Measurements from ENCODE around the gene AMBRA1.
A peak's percentile ranks its signal among the peaks of the same experiment; 100 is the strongest.

AMBRA1 gene

DNA sequence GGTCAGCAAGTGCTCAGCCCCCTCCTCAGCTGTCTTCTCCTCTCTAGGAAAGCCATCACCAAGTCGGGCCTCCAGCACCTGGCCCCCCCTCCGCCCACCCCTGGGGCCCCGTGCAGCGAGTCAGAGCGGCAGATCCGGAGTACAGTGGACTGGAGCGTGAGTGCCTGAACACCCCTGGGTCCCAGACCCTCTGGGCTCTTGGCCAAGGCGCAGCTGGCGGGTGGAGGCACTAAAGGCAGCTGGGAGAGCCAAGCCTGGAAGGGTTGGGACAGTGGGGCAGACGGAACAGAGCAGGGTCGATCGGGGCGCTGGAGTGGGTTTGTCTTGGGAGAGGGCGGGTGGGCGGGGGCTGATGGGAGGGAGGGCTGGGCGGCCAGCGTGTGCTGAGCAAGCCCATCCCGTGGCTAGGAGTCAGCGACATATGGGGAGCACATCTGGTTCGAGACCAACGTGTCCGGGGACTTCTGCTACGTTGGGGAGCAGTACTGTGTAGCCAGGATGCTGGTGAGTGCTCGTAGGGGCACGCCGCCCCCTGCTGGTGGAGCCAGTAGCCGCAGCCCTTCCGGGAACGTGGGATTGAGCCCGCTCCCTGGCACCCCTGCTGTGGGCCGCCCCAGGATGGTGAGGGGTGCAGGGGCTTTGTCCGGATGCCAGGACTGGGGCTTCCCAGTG lies 226.4 kb downstream of the AMBRA1 start:
- no peak for DNase-seq (ENCODE audit: low read depth)

- no peak for DNase-seq (ENCODE audit: low read depth)
These were observed 227.1 kb downstream of the AMBRA1 start for GRCh38 chr11:46366661-46367161.

GRCh38 chr11:46366260-46366659 lies 227.6 kb downstream of the AMBRA1 start:
- DNase-seq (ENCODE audit: low read depth), result no peak

DNA sequence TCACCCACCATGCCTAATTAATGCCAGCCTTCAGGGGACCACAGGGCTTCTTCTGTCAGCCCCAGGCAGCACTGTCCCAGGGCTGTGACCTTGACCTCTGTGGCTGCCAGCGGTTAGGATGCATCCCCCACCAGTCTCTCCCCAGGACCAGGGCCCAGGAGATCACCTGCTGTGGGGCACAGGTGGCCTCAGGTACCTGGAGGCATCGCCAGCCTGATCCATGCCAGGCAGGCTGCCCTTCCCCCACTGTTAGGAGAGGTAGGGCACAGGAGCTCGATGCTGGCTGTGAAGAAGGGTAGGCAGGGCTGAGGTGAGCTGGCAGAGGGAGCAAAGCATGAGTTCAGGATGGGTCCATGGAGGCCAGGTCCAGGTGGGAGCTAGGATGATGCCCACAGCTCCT lies 229.0 kb downstream of the AMBRA1 start:
- DNase-seq (ENCODE audit: low read depth), result no peak

DNA sequence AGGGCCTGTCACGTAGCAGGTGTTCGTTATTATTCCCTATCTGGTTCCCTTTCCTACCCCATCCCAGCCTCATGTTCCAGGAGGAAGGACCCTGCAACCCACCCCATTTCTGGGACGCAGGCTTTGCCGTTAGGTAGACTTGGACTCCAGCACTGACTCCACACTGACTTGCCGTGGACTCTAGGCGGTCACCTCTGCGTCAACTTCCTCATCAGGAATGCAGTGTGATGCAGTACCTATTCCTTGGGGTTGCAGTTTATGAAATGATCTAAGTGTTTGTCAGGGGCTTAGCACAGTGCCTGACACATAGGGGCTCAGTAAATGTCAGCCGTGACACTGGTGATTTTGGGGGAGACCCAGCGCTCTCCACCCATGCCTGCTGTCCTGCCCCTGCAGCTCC lies 229.8 kb downstream of the AMBRA1 start:
- no peak for DNase-seq (ENCODE audit: low read depth)

DNA sequence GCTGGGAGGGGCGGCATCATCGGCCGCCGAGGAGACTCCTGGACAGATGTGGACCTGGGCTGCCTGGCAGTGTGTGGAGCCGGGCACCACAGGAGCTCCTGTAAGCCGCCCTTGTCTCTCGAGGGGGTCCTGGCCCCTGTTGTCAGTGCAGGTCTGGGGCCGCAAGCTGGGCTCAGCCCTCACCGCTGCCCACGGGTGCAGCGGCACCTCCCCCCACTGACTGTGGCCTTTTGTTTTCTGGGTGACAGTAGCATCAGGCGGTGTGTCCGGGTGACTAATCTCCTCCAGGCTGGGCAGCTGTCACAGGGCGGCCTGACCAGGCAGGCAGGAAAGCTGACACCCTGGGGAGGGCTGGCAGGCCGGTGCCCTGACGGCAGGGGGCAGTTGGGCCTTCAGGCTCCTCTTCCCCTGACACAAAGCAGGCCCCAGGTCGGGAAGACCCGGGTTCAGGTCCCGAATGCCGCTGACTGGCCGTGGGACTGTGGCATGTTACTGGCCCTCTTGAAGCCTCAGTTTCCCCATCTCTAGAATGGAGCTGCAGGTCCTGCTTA lies 230.3 kb downstream of the AMBRA1 start:
- no peak for DNase-seq (ENCODE audit: low read depth)

- peak; percentile 64 for DNase-seq (ENCODE audit: low read depth)
These were observed 230.8 kb downstream of the AMBRA1 start for GRCh38 chr11:46363031-46363407.

GRCh38 chr11:46362156-46363030 lies 231.4 kb downstream of the AMBRA1 start:
- DNase-seq (ENCODE audit: low read depth), result no peak

DNA sequence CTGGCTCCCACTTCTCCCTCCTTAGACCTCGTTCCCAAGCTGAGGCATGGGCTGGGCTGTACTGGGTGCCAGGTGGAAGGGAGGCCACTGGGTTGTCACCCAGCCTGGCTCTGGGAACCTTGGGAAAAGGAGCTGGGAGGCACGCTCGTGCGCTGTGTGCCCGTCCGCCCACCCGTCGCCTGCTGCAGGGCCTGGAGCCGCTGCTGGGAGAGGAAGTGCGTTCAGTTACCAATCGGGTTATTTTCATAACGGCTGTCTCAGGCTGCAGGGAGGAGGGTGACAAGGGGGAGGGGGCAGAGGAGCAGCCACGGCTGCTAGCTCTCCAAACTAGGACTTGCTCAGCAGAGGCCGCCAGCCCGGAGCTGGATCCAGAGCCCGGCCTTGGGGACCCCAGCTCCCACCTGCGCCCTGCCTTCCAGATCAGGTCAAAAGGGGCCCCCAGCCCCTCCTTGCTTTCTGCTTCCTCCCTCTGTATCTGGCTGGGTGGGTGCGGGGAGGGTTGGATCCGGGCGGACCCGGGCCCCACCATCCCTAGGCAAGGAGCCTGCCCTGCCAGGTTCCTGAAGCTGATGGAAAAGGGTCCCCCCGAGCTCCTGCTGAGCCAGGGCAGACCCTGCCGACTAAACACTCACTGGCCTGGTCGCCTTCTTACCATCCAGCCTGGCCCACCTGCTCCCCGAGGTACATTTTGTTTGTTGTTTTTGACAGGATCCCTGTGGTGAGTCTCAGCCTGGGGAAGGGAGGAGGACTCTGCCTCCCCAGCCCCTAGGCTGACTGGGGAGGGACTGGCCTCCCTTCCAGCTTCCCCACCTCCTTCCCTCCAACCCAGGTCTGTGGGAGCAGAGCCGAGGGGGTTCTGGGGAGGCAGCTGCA lies 232.3 kb downstream of the AMBRA1 start:
- no peak for DNase-seq (ENCODE audit: low read depth)

DNA sequence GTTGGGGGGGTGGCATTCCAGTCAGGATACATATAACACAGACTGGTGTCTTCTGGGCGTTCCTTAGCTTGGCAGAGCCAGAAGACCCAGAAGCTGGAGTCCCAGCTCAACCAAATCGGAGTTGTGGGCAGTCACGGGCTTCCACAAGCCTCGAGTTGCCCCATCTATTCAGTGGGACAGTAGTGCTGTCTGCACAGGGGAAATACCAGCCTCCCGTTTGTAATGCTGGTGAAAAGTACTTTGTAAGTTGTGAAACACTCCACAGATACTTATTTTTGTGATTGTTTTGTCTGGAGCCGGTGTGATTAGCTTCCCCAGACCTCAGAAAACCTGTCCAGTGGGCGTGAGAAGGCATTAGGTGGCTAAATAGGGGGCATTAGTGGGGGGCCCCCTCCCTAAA lies 232.9 kb downstream of the AMBRA1 start:
- DNase-seq (ENCODE audit: low read depth), result no peak

- no peak for DNase-seq (ENCODE audit: low read depth)
These were observed 233.9 kb downstream of the AMBRA1 start for GRCh38 chr11:46359953-46360352.

GRCh38 chr11:46357483-46357936 lies 236.3 kb downstream of the AMBRA1 start:
- DNase-seq (ENCODE audit: low read depth), result peak; percentile 79

- DNase-seq (ENCODE audit: low read depth), result peak; percentile 96
These were observed 236.8 kb downstream of the AMBRA1 start for GRCh38 chr11:46356924-46357482.

DNA sequence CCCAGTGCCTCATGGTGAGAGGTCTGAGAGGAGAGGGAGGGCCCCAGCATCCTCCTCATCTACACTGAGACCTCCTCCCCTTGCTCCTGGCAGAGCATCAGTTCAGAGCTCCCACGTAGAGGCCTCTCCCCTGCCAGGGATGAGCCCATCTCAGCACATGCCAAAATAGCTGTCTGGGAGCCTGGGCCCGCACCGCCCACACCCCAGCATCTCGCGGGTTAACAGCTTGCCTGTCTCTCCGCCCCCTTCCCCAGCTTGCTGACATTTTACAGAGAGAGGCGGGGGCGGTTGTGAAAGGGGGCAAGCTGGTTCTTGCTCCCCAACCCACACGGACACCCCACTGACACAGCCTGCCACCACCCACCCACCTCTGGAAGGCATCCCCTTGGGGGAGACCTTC lies 240.1 kb downstream of the AMBRA1 start:
- peak; percentile 40 for DNase-seq (ENCODE audit: low read depth)

DNA sequence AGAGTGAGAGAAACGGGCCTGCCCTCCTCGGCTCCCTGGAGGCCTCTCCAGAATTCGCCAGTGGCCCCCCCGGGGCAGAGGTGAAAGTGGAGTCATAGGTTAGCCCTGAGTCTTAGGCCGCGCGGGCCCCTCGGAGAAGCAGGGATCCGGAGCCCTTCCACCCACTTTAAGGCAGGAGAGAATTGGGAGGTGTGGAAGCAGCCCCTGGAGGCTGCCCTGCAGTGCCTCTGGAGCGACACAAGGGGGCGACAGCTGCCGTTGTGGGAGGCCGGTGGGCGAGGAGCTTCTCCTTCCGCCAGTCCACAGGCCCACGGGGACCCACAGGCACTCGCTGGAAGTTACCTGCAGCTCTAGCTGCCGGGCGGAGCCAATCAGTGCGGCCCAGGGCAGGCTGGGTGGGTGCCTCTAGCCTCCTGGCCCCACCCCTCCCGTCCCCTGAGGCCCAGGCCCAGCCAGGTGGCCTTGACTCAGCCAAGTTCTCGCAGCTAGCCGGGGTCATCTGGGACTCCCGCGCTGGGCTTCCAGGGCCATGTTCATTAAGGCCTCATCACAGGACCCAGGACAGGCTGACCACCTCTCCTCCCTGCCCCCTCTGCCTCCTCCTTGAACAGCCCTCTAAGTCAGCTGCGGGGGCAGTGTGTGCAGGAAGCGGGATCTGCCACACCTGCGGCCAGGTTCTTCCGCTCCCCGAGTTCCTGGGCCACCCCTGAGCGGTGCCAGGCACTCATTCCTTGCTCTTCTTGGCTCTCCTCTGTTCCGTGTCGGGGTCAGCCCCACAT lies 241.6 kb downstream of the AMBRA1 start:
- peak; percentile 48 for DNase-seq (ENCODE audit: low read depth)

GRCh38 chr11:46351606-46352005 lies 242.2 kb downstream of the AMBRA1 start:
- DNase-seq (ENCODE audit: low read depth), result no peak

DNA sequence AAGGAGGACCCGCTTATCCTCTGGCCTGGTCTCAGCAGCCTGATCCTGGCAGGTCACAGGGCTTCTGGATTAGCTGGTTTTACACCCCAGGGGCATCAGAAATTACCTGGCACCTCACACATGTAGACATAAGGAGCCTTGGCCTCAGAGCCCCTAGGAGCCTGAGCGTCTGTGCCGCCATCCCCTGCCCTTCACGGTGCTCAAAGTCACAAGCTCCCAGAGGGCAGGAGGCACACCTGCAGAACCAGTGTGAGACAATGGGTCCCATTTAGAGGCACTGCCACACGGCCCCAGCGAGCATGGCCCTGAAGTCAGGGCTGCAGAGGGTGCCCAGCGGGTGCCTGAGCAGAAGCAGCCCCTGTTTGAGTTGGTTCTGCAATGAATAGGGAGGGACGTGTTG lies 242.7 kb downstream of the AMBRA1 start:
- no peak for DNase-seq (ENCODE audit: low read depth)

GRCh38 chr11:46350695-46351094 lies 243.1 kb downstream of the AMBRA1 start:
- DNase-seq (ENCODE audit: low read depth), result no peak

GRCh38 chr11:46348566-46349401 lies 245.0 kb downstream of the AMBRA1 start:
- no peak for DNase-seq (ENCODE audit: low read depth)

Measured in amniotic epithelial cell (primary cell).